B cell (primary cell): ENCODE data around the gene ABLIM1. TPM values are rescaled to one million over a fixed set of nuclear protein-coding genes. Genes with fewer than 3 reads are reported as not detected.

Experiments used
- ATAC-seq: fragments of 200-7000 bp; cut with Tn5 transposase; one replicate; pipeline ENCODE4 v1.10.0; 2021; ENCODE audit warnings: low read depth, mild to moderate bottlenecking, moderate number of reproducible peaks, moderate library complexity
- CTCF ChIA-PET: fragments of 350-600 bp; sonication (Branson Sonifier 250); formaldehyde crosslinking; loops from one replicate; lab custom pipeline; 2021; ENCODE audit warnings: antibody characterized with exemption, inconsistent platforms; lab: Charles Lee
- POLR2A ChIA-PET: fragments of 350-600 bp; sonication (Branson Sonifier 250); formaldehyde crosslinking; loops from one replicate; lab custom pipeline; 2021; ENCODE audit warnings: antibody characterized with exemption; lab: Charles Lee
- DNase-seq: peaks from one replicate; pipeline ENCODE4 v3.0.0; 2013
- H2AFZ ChIP-seq: 2 replicates; pipeline ENCODE4 v1.6.1; 2012; ENCODE audit warnings: mild to moderate bottlenecking, low read depth, low read length; ENCODE audit not compliant: insufficient read depth, poor library complexity, severe bottlenecking
- H3K27ac ChIP-seq, 2 donors: 1 replicate in 1 of 2; 2 replicates in 1 of 2; pipeline ENCODE4 v1.5.1; 2012 to 2013; ENCODE audit warnings: low read length in 2 of 2, mild to moderate bottlenecking in 2 of 2, moderate library complexity in 1 of 2
- H3K27me3 ChIP-seq, 4 experiments: fragments of 200-600 bp in 1 of 4; sonication (generic) in 1 of 4; replicated peaks in 1 of 4; 1 replicate in 2 of 4; 2 replicates in 2 of 4; pipeline versions ENCODE4 v1.6.1 to v1.7.0; 2013 to 2016; ENCODE audit warnings: low read length in 3 of 4, mild to moderate bottlenecking in 2 of 4, mixed read lengths in 1 of 4, moderate library complexity in 1 of 4; ENCODE audit not compliant: insufficient read depth in 4 of 4, control insufficient read depth in 3 of 4; ENCODE audit errors: control extremely low read depth in 1 of 4
- H3K36me3 ChIP-seq, 2 experiments: replicated peaks in 1 of 2; 1 replicate in 1 of 2; 2 replicates in 1 of 2; pipeline versions ENCODE4 v1.6.1 to v1.7.1; 2013; ENCODE audit warnings: low read length in 1 of 2; ENCODE audit not compliant: insufficient read depth in 2 of 2, control insufficient read depth in 1 of 2; ENCODE audit errors: control extremely low read depth in 1 of 2, extremely low read depth in 1 of 2
- H3K4me1 ChIP-seq, 2 donors: fragments of 200-600 bp in 1 of 2; sonication (generic) in 1 of 2; 1 replicate in 1 of 2; 2 replicates in 1 of 2; pipeline versions ENCODE4 v1.5.1 to v1.6.1; 2013 to 2017; ENCODE audit warnings: low read length in 2 of 2; ENCODE audit not compliant: control insufficient read depth in 2 of 2, insufficient read depth in 2 of 2
- H3K4me2 ChIP-seq: replicated peaks from 2 replicates; pipeline ENCODE3; 2012; ENCODE audit warnings: mild to moderate bottlenecking, low read depth, low read length; ENCODE audit not compliant: poor library complexity, severe bottlenecking
- H3K4me3 ChIP-seq, 5 experiments: fragments of 200-600 bp in 1 of 5; sonication (generic) in 1 of 5; 1 replicate in 3 of 5; 2 replicates in 2 of 5; pipeline versions ENCODE4 v1.5.1 to v1.7.0; 2011 to 2016; ENCODE audit warnings: low read length in 4 of 5, mild to moderate bottlenecking in 4 of 5, low read depth in 2 of 5, control low read depth in 1 of 5, moderate library complexity in 1 of 5; ENCODE audit not compliant: insufficient read depth in 1 of 5; ENCODE audit errors: control extremely low read depth in 1 of 5, extremely low read depth in 1 of 5
- H3K79me2 ChIP-seq: fragments of 200-600 bp; sonication (generic); one replicate; pipeline ENCODE4 v1.6.0; 2016; ENCODE audit warnings: low read length; ENCODE audit not compliant: control insufficient read depth, insufficient read depth
- H3K9ac ChIP-seq: fragments of 200-600 bp; sonication (generic); 2 replicates; pipeline ENCODE4 v1.6.1; 2017; ENCODE audit warnings: mild to moderate bottlenecking, low read length, moderate library complexity
- H3K9me3 ChIP-seq, 3 donors: one replicate each; pipeline versions ENCODE4 v1.6.1 to v1.7.1; 2013; ENCODE audit warnings: low read length in 2 of 3; ENCODE audit not compliant: control insufficient read depth in 2 of 3, insufficient read depth in 1 of 3; ENCODE audit errors: control extremely low read depth in 1 of 3
- H4K20me1 ChIP-seq: 2 replicates; pipeline ENCODE4 v1.6.0; 2012; ENCODE audit warnings: mild to moderate bottlenecking, low read length; ENCODE audit not compliant: insufficient read depth, control insufficient read depth, poor library complexity, severe bottlenecking
- H3K27ac Mint-ChIP-seq: one replicate; pipeline ENCODE4 v1.8.0; 2021; ENCODE audit warnings: mixed read lengths
- H3K27me3 Mint-ChIP-seq: one replicate; pipeline ENCODE4 v1.8.0; 2021; ENCODE audit warnings: mixed read lengths
- H3K4me1 Mint-ChIP-seq: one replicate; pipeline ENCODE4 v1.8.0; 2021; ENCODE audit warnings: mixed read lengths
- H3K4me3 Mint-ChIP-seq: one replicate; pipeline ENCODE4 v1.8.0; 2021; ENCODE audit warnings: mixed read lengths
- H3K9me3 Mint-ChIP-seq: one replicate; pipeline ENCODE4 v1.8.0; 2022; ENCODE audit warnings: mixed read lengths; ENCODE audit not compliant: insufficient read depth
- EZH2 ChIP-seq: IDR thresholded peaks from 2 replicates; pipeline ENCODE4 v1.6.1; 2012; ENCODE audit warnings: borderline replicate concordance, low read depth, mild to moderate bottlenecking, moderate library complexity, low read length; ENCODE audit not compliant: insufficient read depth, poor library complexity, severe bottlenecking
- WGBS: methylation state at CpG from one replicate; pipeline ENCODE4 v1.1.5; 2013; ENCODE audit warnings: missing lambda C conversion rate; ENCODE audit not compliant: insufficient coverage; 5-methylcytosine and 5-hydroxymethylcytosine counted together
- intact Hi-C: fragments of 100-400 bp; cut with micrococcal nuclease; formaldehyde crosslinking; loops from one replicate; pipeline ENCODE4 v1.10.0; 2022
- polyA plus RNA-seq: library from polyadenylated mRNA; depleted of rRNA; stranded (reverse); fragments of >200 nt; gene quantifications from 2 replicates; pipeline ENCODE4 v1.2.3, GENCODE V29; 2012
- total RNA-seq, 2 donors: library from RNA; stranded (reverse); fragments of 120-200 nt in 1 of 2; gene quantifications; 1 replicate in 1 of 2; 2 replicates in 1 of 2; pipeline versions ENCODE4 v1.2.3 to v1.2.4, GENCODE V29; 2013 to 2022
- TF ChIP-seq, protein P1 (sequence below): fragments of 200-600 bp; IDR thresholded peaks from one replicate; pipeline ENCODE4 v1.8.0; 2022; ENCODE audit warnings: antibody characterized with exemption, mild to moderate bottlenecking

ABLIM1 gene
- total and polyA plus RNA-seq, 2 donors (not counting 1 experiment from before 2014, with no cell fraction given) = 55.6 to 148 TPM

GRCh38 chr10:114388275-114388674 lies 269.8 kb downstream of the ABLIM1 start:
- 33% methylated on average over 2 of the region's 3 CpGs for WGBS
- peaks cover 16% of the 10 kb centered on the region for H3K27me3 Mint-ChIP-seq
- ChIA-PET CTCF (no interaction called here), POLR2A (no interaction called here)
- DNase-seq (no peak), ATAC-seq (no peak)
- no peak overlapping the region for H3K27ac Mint-ChIP-seq
- H3K9ac ChIP-seq = no peak overlapping the region
- H3K4me3 Mint-ChIP-seq = no peak overlapping the region
- no peaks in the 10 kb centered on the region for H4K20me1 ChIP-seq
- H3K27ac ChIP-seq = no peak overlapping the region
- H3K27me3 ChIP-seq = peaks cover 0 to 4% (median 1%) of the 10 kb centered on the region in 4 experiments
- intact Hi-C loops = no loop called here
- TF ChIP-seq, protein P1, sequence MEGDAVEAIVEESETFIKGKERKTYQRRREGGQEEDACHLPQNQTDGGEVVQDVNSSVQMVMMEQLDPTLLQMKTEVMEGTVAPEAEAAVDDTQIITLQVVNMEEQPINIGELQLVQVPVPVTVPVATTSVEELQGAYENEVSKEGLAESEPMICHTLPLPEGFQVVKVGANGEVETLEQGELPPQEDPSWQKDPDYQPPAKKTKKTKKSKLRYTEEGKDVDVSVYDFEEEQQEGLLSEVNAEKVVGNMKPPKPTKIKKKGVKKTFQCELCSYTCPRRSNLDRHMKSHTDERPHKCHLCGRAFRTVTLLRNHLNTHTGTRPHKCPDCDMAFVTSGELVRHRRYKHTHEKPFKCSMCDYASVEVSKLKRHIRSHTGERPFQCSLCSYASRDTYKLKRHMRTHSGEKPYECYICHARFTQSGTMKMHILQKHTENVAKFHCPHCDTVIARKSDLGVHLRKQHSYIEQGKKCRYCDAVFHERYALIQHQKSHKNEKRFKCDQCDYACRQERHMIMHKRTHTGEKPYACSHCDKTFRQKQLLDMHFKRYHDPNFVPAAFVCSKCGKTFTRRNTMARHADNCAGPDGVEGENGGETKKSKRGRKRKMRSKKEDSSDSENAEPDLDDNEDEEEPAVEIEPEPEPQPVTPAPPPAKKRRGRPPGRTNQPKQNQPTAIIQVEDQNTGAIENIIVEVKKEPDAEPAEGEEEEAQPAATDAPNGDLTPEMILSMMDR = no peak
- H3K36me3 ChIP-seq = no peaks in the 10 kb centered on the region
- H3K4me2 ChIP-seq = no peak overlapping the region
- H3K79me2 ChIP-seq = no peaks in the 10 kb centered on the region
- no peaks in the 10 kb centered on the region for H3K4me1 Mint-ChIP-seq
- H3K9me3 Mint-ChIP-seq = no peaks in the 10 kb centered on the region
- no peaks in the 10 kb centered on the region for H3K9me3 ChIP-seq
- H3K4me3 ChIP-seq = no peak overlapping the region
- no peaks in the 10 kb centered on the region for H3K4me1 ChIP-seq
- H2AFZ ChIP-seq = no peak overlapping the region

DNA sequence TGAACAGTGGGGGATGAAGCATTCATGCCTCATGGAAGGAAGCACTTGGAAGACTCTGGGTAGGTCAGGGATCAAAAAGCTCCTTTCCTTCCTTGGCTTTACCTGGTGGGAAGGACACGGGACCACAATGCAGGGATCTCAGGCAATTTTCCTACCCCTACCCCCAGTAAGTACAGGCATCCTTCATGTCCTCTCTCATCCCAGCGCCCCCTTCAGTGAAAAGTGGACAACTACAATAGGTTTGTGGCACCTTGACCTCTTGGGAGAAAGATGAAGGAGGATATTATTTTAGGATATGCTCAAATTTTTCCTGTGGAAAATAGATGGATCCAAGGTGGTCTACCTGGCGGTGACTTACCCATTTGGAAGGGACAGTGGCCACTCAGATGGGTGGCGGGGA lies 270.3 kb downstream of the ABLIM1 start:
- ChIA-PET POLR2A (no interaction called here), CTCF (no interaction called here)
- intact Hi-C loops = no loop called here
- TF ChIP-seq, protein P1 = no peak
- TF ChIP-seq EZH2 = no peak
- no peak overlapping the region for H3K4me2 ChIP-seq
- H3K36me3 ChIP-seq = no peaks in the 10 kb centered on the region
- H3K27ac ChIP-seq = no peak overlapping the region
- no peak overlapping the region for H3K4me3 ChIP-seq
- DNase-seq (no peak), ATAC-seq (no peak)
- Mint-ChIP-seq H3K9me3 (no peaks in the 10 kb centered on the region), H3K4me3 (no peak overlapping the region), H3K27ac (no peak overlapping the region), H3K4me1 (no peaks in the 10 kb centered on the region), H3K27me3 (peaks cover 13% of the 10 kb centered on the region)
- no peaks in the 10 kb centered on the region for H4K20me1 ChIP-seq
- no peaks in the 10 kb centered on the region for H3K79me2 ChIP-seq
- H3K9ac ChIP-seq = no peak overlapping the region
- H3K9me3 ChIP-seq = no peaks in the 10 kb centered on the region
- H2AFZ ChIP-seq = no peak overlapping the region
- 92% methylated on average over 2 of the region's 4 CpGs for WGBS
- peaks cover 0 to 4% (median 1%) of the 10 kb centered on the region in 4 experiments for H3K27me3 ChIP-seq
- no peaks in the 10 kb centered on the region for H3K4me1 ChIP-seq
